NT2/D1 (cell line): Measurements from ENCODE around the gene EIF4E1B.

ENCODE experiments used
- YY1 ChIP-seq: IDR thresholded peaks from 2 replicates; pipeline ENCODE4 v1.6.1; 2011; ENCODE audit not compliant: insufficient read length, insufficient read depth
- ZNF274 ChIP-seq: IDR thresholded peaks from 2 replicates; pipeline ENCODE4 v1.6.1; 2011; ENCODE audit warnings: mild to moderate bottlenecking, low read depth, low read length

GRCh38 chr5:176682016-176682531 is 51.6 kb downstream of the EIF4E1B start:
- no peak for TF ChIP-seq YY1
- TF ChIP-seq ZNF274: no peak
